ENCODE results near the gene OR2T27.

Gene OR2T27

GRCh38 chr1:248621770-248622169 lies 33.6 kb downstream of the OR2T27 start:
- no peak for DNase-seq (ENCODE audit: low spot score)
- in situ Hi-C loops (cut with MboI; ENCODE audit: low pct_unique_long_range_greater_than_20kb, low sequenced_read_pairs, unreplicated experiment) = loop anchor here (10.0 kb wide), 1 partner anchor 217 kb away; the partner anchor contains the start of gene OR2T1
- no peak for TF ChIP-seq CTCF (IDR thresholded peaks at IDR 0.05; ENCODE audit: extremely low read depth, insufficient read depth, missing control alignments)

GRCh38 chr1:248618878-248619277 lies 36.5 kb downstream of the OR2T27 start:
- peak; percentile 22 for DNase-seq (ENCODE audit: low spot score)
- TF ChIP-seq CTCF (IDR thresholded peaks at IDR 0.05; ENCODE audit: extremely low read depth, insufficient read depth, missing control alignments) = peak; percentile 67
- in situ Hi-C loops (cut with MboI; ENCODE audit: low pct_unique_long_range_greater_than_20kb, low sequenced_read_pairs, unreplicated experiment) = no loop called here

- no peak for DNase-seq (ENCODE audit: low spot score)
- in situ Hi-C loops (cut with MboI; ENCODE audit: low pct_unique_long_range_greater_than_20kb, low sequenced_read_pairs, unreplicated experiment) = no loop called here
- no peak for TF ChIP-seq CTCF (IDR thresholded peaks at IDR 0.05; ENCODE audit: extremely low read depth, insufficient read depth, missing control alignments)
These were observed 37.2 kb downstream of the OR2T27 start for GRCh38 chr1:248618119-248618518.

- in situ Hi-C loops (cut with MboI; ENCODE audit: low pct_unique_long_range_greater_than_20kb, low sequenced_read_pairs, unreplicated experiment) = no loop called here
- DNase-seq (ENCODE audit: low spot score) = no peak
- TF ChIP-seq CTCF (IDR thresholded peaks at IDR 0.05; ENCODE audit: extremely low read depth, insufficient read depth, missing control alignments) = no peak
These were observed 41.6 kb downstream of the OR2T27 start for GRCh38 chr1:248613742-248614141.

- in situ Hi-C loops (cut with MboI; ENCODE audit: low pct_unique_long_range_greater_than_20kb, low sequenced_read_pairs, unreplicated experiment) = no loop called here
- DNase-seq (ENCODE audit: low spot score) = no peak
- peak; percentile 28 for TF ChIP-seq CTCF (IDR thresholded peaks at IDR 0.05; ENCODE audit: extremely low read depth, insufficient read depth, missing control alignments)
These were observed 43.4 kb downstream of the OR2T27 start for GRCh38 chr1:248611883-248612414.

GRCh38 chr1:248610301-248610700 lies 45.0 kb downstream of the OR2T27 start:
- in situ Hi-C loops (cut with MboI; ENCODE audit: low pct_unique_long_range_greater_than_20kb, low sequenced_read_pairs, unreplicated experiment) = no loop called here
- no peak for DNase-seq (ENCODE audit: low spot score)
- TF ChIP-seq CTCF (IDR thresholded peaks at IDR 0.05; ENCODE audit: extremely low read depth, insufficient read depth, missing control alignments) = no peak
